ENCODE data around the gene SLC38A9.

Gene SLC38A9

GRCh38 chr5:55584398-55585205 lies 127.5 kb downstream of the SLC38A9 start:
- DNase-seq (ENCODE audit: low read depth in 2 of 2, low spot score in 1 of 2): no peak

GRCh38 chr5:55583578-55583977 lies 128.5 kb downstream of the SLC38A9 start:
- DNase-seq (ENCODE audit: low read depth in 2 of 2, low spot score in 1 of 2): no peak

GRCh38 chr5:55582256-55582655 lies 129.9 kb downstream of the SLC38A9 start:
- DNase-seq (ENCODE audit: low read depth in 2 of 2, low spot score in 1 of 2): no peak

DNA sequence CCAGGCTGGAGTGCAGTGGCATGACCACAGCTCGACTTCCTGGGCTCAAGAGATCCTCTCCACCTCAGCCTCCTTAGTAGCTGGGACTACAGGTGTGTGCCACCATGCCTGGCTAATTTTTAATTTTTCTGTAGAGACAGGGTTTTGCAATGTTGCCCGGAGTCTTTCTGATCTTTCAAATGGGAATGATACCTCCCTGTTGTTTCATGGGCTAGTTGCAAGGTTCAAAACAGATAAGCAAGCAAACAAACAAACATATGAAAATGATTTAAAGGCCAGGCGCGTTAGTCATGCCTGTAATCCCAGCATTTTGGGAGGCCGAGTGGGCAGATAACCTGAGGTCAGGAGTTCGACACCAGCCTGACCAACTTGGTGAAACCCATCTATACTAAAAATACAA lies 132.1 kb downstream of the SLC38A9 start:
- DNase-seq (ENCODE audit: low read depth in 2 of 2, low spot score in 1 of 2): no peak

DNA sequence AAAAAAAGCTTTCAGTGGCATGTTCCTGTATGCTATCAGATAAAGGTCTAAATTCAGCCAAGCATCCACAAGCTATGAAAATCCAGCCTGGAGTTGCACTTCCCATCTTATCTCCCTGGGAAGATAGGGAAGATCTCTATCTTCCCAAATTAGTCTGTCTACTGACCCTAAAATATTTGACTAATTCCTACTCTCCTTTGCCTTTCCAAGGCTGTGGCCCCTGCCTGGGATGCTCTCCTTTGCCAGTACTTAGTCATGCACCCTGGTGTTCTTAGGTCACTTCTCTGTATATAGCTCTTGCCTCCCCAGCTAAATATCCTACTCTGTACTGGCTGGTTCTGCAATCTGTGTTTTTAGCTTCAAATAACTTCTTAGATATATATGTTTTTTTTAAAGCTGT lies 133.4 kb downstream of the SLC38A9 start:
- DNase-seq (ENCODE audit: low read depth in 2 of 2, low spot score in 1 of 2): no peak

DNA sequence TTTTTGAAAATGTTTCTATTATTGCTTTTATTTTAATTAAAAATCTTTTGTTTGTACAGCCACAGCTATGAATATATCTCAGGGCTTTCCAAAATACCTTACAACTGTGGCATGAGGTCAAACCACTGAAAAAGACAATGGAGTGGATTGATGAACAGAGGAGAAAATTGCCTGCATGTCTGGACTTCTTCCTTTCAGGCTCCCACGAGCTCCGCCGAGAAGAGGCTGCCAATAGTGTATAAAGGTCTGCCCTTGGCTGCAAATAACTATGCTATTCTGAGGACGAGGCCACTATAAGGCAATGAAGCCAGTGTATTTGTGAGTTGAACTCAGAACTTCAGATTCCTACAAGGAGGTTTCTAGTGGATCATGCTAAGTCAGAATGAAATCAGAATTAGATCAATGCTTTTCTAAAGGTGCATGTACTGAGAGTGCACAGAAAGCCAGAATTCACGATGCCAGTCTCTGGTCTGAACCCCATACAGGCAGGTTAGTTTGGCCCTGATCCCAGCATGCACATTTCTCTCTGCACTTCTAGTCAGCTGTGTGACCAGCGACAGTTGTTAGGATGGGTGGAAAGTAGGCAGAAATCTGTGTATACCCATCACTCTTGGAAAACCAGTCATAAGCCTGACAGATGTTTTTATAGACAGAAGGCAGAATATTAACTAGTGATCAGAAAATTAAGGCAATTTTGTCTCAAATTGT lies 134.6 kb downstream of the SLC38A9 start:
- DNase-seq (ENCODE audit: low read depth in 2 of 2, low spot score in 1 of 2): no peak

DNA sequence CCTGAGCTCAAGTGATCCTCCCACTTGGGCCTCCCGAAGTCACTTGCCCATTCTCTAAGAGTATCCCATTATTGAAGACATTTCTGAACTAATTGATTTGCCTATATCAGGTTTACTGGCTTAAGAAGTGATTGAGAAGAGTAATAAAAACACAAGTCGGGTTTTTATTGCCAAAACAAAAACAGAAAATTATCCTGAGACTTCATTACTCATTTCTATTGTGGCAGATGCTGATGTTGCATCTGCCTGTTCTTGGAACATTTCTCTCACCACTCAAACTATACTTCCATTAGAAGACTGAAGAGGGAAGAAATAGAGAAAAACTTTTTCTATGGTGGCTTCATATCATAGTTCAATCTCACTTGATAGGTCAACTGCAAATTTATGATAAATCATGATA lies 135.5 kb downstream of the SLC38A9 start:
- no peak for DNase-seq (ENCODE audit: low read depth in 2 of 2, low spot score in 1 of 2)
